HG02759 (cell line): ENCODE measurements around the gene ENTPD7.
"Not testable (repeated sequence)": the region's sequence is repeated elsewhere in the genome, so short reads cannot be mapped to it uniquely, and the experiment has no call there.

ENCODE experiments used
- ATAC-seq: cut with Tn5 transposase; IDR thresholded peaks from one replicate; pipeline ENCODE4 v1.9.1; 2021; ENCODE audit warnings: mild to moderate bottlenecking, moderate library complexity; ENCODE audit not compliant: unreplicated experiment

Gene ENTPD7

DNA sequence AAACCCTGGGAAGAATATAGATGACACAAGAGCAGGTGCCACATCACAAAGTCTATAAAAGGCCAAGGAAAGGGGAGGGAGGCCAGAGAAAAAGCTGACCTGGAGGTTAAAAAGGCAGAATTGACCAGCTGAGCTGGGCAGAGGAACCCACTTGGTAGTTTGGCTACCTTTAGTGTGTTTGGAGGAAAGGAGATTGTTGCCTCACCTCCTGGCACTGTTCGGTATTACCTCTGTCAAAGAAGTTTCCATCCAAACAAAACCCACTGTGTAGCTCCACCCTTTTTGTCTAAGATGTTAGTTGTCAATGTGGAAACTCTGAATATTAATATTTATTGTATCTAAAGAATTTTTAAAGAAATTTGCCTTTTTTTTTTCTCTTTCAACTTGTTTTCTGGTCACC is 23.4 kb downstream of the ENTPD7 start:
- ATAC-seq = no peak

DNA sequence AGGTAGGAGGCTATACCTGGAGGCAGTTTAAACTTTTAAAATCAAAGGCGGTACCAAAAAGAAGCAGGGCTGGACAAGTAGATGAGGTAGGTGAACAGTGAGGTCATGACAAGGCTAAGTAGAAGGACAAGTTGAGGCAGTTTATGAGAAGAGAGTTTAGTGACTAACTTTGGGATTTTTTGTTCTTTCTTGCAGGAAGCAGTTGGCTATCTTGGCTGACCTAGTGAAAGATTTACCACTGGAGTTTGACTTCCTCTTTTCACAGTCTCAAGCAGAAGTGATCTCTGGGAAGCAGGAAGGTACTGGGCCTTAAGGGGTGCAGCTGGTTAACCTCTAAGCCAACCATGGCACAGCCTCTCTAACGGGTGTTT is 26.3 kb downstream of the ENTPD7 start:
- ATAC-seq = peak; percentile 92

- no peak for ATAC-seq
These were observed 30.2 kb downstream of the ENTPD7 start for GRCh38 chr10:99689461-99689860.

- no peak for ATAC-seq
These were observed 34.7 kb downstream of the ENTPD7 start for GRCh38 chr10:99693933-99694583.

GRCh38 chr10:99695761-99696160 is 36.5 kb downstream of the ENTPD7 start:
- no peak for ATAC-seq

GRCh38 chr10:99698504-99699080 is 39.3 kb downstream of the ENTPD7 start:
- ATAC-seq = no peak

GRCh38 chr10:99700649-99701048 is 41.3 kb downstream of the ENTPD7 start:
- ATAC-seq = no peak

DNA sequence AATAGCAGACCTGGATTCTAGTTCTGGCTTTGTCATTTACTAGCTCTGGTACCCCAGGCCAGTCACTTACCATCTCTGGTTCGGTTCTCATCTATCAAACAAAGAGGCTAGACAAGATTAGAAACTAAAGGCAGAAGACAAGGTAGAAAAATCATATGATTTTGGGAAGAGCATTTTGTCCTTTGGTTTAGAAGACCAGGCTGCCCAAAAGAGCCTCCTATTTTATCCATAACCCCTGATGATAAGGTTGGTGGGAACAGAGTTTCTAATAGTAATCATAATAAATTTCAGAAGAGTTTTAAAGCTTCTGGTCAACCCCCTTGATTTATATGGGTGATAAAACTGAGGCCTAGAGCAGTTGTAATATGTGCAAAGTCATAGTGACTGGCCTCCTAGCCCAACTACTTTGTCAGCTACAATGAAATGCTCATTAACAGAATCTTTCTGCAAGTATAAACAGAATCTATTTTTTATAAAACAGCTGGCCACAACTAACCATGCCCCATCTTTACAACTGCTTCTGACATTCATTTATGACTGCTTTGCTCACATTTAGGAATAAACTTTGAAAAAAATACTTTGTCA is 49.2 kb downstream of the ENTPD7 start:
- ATAC-seq = no peak

- ATAC-seq = peak; percentile 91
These were observed 50.3 kb downstream of the ENTPD7 start for GRCh38 chr10:99709480-99710229.

- no peak for ATAC-seq
These were observed 51.9 kb downstream of the ENTPD7 start for GRCh38 chr10:99711129-99711719.

DNA sequence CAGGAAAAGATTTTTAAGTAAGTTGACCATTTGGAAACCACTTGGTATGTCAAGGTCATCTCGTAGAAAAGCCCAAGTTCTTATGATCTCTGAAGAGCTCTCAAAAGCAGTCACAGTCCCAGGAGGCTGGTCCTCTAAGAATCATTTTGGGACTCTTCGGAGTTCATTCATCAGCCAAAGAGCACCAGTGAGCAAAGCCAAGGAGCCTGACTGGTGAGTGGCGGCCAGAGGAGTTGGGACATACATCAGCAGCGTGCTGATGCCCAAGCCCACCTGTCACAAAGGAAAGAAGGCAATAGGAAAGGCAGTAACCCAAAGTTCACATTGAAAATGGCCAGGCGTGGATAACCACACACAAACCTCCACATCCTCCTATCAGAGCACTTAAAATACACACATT is 55.1 kb downstream of the ENTPD7 start:
- ATAC-seq = no peak

- no peak for ATAC-seq
These were observed 61.1 kb downstream of the ENTPD7 start for GRCh38 chr10:99720387-99720786.

GRCh38 chr10:99730026-99730425 is 70.7 kb downstream of the ENTPD7 start:
- no peak for ATAC-seq

- peak; percentile 42 for ATAC-seq
These were observed 72.2 kb downstream of the ENTPD7 start for GRCh38 chr10:99731306-99732032.

DNA sequence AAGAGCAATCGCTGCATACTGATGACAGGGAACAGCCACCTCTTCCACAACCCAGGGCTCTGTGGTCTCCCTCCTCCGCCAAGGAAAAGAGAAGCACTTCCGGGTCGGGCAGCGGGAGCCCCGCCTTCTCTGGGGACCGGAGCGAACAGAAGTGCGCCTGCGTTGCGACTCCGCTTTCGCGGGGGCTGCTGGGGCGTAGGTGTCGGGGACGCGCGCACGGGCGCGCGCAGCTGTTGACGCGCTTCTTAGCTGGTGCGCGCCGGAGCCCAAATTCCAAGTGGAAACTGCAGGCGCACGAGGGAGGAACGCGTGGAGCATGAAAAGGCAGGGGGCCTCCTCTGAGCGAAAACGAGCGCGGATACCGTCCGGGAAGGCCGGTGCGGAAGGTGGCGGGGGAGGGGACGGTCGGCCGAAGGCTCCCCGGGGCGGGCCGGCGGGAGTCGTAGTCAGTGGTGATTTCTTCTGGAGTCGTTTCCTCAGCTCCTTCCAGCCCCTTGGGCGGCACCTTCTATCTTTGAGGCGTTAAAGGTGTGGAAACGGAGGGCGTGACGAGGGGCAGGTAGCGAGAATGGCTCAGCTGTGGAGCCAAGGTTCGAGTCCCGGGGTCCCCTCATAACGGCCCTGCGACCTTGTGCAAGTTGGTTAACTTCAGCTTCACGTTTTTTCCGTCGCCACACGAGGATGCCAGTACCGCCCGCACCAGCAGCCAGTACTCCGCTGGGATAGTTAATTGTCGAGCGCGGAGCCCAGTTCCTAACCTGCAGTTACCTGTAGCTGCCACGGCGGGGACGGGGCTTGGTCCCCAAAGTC is 72.9 kb downstream of the ENTPD7 start, which contains the start of the genes COX15 and CUTC:
Gene COX15 (minus strand): TSS at position 95 of the 810 bp plus-strand sequence. CDS start 78 bp downstream, at position 17.
Gene CUTC (plus strand): TSS at position 202 of the 810 bp plus-strand sequence. CDS start 115 bp downstream, at position 317.
- peak; percentile 92 for ATAC-seq

- ATAC-seq = no peak
These were observed 74.1 kb downstream of the ENTPD7 start for GRCh38 chr10:99733366-99733765.

DNA sequence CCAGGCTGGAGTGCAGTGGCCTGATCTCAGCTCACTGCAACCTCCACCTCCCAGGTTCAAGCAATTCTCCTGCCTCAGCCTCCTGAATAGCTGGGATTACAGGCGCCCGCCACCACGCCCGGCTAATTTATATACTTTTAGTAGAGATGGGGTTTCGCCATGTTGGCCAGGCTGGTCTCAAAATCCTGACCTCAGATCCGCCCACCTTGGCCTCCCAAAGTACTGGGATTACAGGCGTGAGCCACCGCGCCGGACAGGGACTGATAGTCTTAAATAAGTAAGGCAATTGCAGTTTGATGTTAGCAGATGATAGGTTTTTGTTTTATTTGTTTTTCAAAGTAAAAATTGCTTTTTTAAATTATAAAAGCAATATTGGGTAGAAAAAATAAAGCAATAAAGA is 74.8 kb downstream of the ENTPD7 start:
- not testable (repeated sequence) for ATAC-seq

GRCh38 chr10:99740260-99740659 is 81.0 kb downstream of the ENTPD7 start:
- ATAC-seq = no peak

GRCh38 chr10:99740933-99741559 is 81.7 kb downstream of the ENTPD7 start:
- no peak for ATAC-seq
